ENCODE data around the gene LRIG1. TPM values are rescaled to one million over a fixed set of nuclear protein-coding genes. Genes with fewer than 3 reads are reported as not detected.

LRIG1 gene
- polyA plus RNA-seq, 3 donors: 15.3 to 105 (median 56.8) TPM

- WGBS, 3 donors: 68 to 75% (median 70%) methylated on average over 10 of the region's 10 CpGs
- H3K27ac ChIP-seq (ENCODE audit: low read depth, low read length): no peak overlapping the region
Observed at GRCh38 chr3:66456711-66457173, 44.1 kb downstream of the LRIG1 start.

DNA sequence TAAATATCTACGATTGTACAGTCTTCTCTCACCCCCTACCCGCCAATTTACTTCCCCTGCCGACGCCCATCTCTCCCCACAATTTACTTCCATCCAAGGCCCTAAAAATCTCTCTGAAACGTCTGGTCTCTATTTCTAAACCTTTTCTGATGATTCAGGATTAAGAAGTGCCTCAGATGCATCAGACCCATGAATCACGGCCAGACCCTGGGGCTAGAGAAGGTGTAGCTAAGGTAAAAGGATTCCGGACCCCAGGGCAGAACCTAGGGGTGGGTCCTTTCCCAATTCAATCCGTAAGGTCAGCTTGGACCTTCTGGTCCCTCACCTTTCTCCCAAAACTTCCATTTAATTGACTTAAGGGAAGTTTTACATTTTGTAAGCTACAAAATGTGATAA, 46.4 kb downstream of the LRIG1 start:
- 57 to 82% (median 63%) methylated on average over 8 of the region's 8 CpGs for WGBS, 3 donors
- H3K27ac ChIP-seq (ENCODE audit: low read depth, low read length): no peak overlapping the region

- no peak overlapping the region for H3K27ac ChIP-seq (ENCODE audit: low read depth, low read length)
- WGBS, 3 donors: 71 to 87% (median 81%) methylated on average over 6 of the region's 6 CpGs
Observed at GRCh38 chr3:66453651-66454463, 47.0 kb downstream of the LRIG1 start.

GRCh38 chr3:66452303-66453011, 48.4 kb downstream of the LRIG1 start:
- 28 to 55% (median 31%) methylated on average over 7 of the region's 7 CpGs for WGBS, 3 donors
- H3K27ac ChIP-seq (ENCODE audit: low read depth, low read length): no peak overlapping the region

DNA sequence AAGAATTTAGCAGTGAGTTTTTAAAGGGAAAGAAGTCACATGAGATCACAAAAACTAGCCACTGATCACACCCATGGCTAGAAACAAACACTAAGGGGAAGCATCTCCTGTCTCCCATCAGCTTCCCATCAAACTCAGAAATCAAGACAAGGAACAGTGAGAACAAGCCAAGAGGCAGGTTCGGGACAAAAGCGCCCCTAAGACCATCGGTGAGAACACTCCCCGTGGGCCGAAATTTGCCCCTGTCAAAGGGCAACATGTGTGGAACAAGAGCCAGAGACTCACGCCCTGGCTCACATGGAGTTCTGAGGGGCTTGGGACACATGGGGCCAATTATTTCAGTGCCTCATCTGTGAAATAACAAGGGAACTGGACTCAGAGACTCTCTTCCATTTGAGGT, 49.1 kb downstream of the LRIG1 start:
- 57 to 76% (median 74%) methylated on average over 6 of the region's 6 CpGs for WGBS, 3 donors
- H3K27ac ChIP-seq (ENCODE audit: low read depth, low read length): no peak overlapping the region

- WGBS, 3 donors: 11 to 30% (median 29%) methylated on average over 4 of the region's 4 CpGs
- no peak overlapping the region for H3K27ac ChIP-seq (ENCODE audit: low read depth, low read length)
Observed at GRCh38 chr3:66450390-66451022, 50.3 kb downstream of the LRIG1 start.

DNA sequence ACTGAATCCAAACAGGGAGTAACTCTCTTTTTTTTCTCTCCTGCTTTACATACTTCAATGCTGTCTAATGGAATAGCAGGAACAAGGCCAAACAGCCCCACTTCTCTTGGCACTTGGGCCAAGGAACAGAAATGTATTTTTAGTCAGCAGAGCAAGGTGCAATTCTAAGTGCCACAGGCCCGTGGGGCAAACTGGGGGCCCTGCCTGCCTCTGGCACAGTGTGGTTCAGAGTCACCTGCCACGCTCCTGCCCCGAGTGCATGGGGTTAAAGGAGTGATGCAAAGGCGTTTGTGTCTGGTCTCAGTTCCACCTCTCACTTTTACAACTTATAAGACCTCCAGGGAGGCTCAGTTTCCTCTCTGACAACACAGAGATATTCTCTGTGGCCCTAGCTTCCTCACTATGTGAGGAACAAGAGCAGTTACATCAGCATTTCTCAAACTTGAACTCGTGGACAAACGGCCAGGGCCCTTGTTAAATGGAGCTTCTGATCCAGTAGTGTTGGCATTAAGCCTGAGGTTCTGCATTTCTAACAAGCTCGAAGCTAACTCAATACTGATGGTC, 51.3 kb downstream of the LRIG1 start:
- 20 to 31% (median 31%) methylated on average over 7 of the region's 7 CpGs for WGBS, 3 donors

GRCh38 chr3:66444146-66444644, 56.6 kb downstream of the LRIG1 start:
- WGBS, 3 donors: 85 to 94% (median 89%) methylated on average over 7 of the region's 7 CpGs
- H3K27ac ChIP-seq (ENCODE audit: low read depth, low read length): no peak overlapping the region

More for the DNA sequence above, 51.3 kb downstream of the LRIG1 start:
- no peak overlapping the region for H3K27ac ChIP-seq (ENCODE audit: low read depth, low read length)

DNA sequence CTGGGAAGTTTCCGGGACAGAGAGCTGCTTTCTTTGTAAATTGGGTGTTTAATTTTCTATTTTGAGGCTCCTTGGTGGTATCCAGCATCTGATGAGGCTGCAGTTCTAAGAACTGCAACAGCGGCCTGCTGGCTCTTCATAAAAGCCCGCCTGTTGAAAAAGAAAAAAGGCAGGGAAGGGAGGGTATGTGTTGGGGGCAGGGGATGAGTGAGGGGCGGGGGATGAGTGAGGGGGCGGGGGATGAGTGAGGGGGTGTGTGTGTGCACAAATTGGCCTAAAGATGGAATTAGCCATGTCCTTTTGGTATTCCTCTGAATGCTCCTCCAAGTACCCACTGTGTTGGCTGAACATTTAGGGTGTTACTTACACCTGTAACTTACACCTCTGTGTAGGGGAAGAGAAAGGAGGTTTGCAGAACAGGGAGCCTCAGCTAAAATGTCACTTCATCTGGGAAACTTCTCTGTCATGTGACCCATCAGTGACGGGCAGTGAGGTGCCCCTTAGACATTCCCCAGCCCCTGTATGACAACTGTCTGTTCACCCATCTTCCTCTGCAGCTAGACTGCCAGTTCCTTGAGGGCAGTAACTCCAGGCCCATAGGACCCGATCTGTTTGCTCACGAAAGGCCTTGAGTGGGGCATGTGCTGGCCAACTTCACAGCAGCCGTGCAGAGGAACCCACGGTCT, 57.6 kb downstream of the LRIG1 start:
- WGBS, 3 donors: 57 to 74% (median 72%) methylated on average over 10 of the region's 10 CpGs

DNA sequence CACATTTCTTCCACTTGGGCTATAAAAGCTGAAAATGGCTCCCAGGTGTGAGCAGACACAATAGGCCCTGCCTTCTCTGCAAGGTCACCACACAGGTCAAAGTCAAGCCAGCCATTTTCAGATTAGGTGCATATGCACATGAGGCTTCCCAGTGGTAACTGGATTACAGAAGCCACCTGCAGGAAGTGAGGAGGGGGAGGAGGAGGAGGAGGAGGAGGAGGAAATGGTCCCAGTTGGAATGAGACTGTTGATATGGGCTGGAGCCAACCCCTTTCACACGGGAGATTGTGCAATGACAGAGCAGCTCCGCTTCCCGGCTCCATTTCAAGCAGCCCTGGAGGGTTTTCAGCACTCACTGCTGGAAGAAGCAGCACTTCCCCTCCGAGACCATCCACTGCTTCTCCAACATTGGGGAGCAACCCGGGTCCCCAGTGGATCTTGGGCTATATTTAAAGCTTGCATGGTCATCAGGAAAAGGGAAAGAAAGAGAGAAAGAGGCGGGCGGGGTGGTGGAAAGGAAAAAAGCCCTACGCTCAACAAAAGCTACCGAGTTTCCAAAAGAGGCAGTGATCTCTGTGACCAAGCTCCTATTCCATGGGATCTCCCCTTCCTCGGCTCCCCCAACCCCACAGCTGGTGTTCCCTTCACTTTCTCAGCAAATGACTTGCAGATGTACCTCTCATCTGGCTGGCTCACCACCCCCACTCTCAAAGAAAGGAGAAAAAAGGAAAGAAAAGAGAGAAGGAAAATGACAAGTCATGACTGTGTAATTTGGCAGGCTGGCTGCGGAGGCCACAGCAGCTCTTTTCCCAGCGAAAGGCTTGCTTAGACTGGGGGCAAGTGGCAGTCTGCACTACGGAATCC, 58.3 kb downstream of the LRIG1 start:
- no peak overlapping the region for H3K27ac ChIP-seq (ENCODE audit: low read depth, low read length)
- 20 to 32% (median 24%) methylated on average over 13 of the region's 13 CpGs for WGBS, 3 donors

More for the DNA sequence above, 57.6 kb downstream of the LRIG1 start:
- H3K27ac ChIP-seq (ENCODE audit: low read depth, low read length): no peak overlapping the region

DNA sequence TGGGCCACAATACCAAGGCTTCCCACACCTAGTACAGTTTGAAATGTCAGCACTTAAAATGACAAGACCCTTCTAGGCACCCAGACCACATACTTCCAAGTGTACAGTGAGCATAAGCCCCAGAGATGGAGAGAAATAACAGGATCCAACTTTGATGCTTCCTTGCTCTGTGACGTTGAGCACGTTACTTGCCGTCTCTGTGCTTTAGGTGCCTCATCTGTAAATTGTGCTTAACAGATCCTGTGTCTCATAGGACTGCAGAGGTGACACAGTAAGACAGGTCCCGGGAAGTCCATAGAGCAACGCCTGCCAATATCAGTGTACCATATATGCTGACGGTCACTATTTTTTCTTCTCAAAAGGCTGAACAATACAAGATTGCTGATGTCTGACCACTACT, 59.1 kb downstream of the LRIG1 start:
- WGBS, 3 donors: 86 to 94% (median 93%) methylated on average over 6 of the region's 6 CpGs
- H3K27ac ChIP-seq (ENCODE audit: low read depth, low read length): no peak overlapping the region

GRCh38 chr3:66441129-66441528, 59.7 kb downstream of the LRIG1 start:
- WGBS, 3 donors: 22 to 29% (median 25%) methylated on average over 8 of the region's 8 CpGs
- H3K27ac ChIP-seq (ENCODE audit: low read depth, low read length): no peak overlapping the region

GRCh38 chr3:66439666-66440344, 61.0 kb downstream of the LRIG1 start:
- H3K27ac ChIP-seq (ENCODE audit: low read depth, low read length): no peak overlapping the region
- WGBS, 3 donors: 51 to 71% (median 53%) methylated on average over 7 of the region's 7 CpGs

- H3K27ac ChIP-seq (ENCODE audit: low read depth, low read length): no peak overlapping the region
- WGBS, 3 donors: 80 to 95% (median 95%) methylated on average over 4 of the region's 4 CpGs
Observed at GRCh38 chr3:66438046-66438445, 62.8 kb downstream of the LRIG1 start.

GRCh38 chr3:66437341-66437929, 63.4 kb downstream of the LRIG1 start:
- H3K27ac ChIP-seq (ENCODE audit: low read depth, low read length): no peak overlapping the region
- 92 to 97% (median 94%) methylated on average over 7 of the region's 7 CpGs for WGBS, 3 donors

DNA sequence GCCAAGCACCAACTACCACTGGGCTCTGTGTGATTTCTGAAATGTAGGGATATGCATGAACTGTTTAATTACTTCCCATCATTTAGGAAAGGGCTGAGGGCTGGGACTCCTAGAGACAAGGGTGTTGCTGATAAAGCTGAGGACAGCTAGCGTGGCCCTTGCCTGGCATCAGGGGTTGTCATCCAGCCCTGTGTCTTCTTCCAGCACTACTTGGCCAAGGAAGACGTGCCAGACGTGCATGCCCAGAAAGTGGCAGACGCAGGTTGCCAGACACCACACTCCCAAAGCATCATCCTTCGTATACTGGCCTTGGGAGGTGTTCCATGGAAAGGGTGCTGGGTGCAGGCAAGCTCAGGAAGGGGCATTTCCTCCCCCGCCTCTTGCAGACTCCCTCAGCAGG, 64.8 kb downstream of the LRIG1 start:
- no peak overlapping the region for H3K27ac ChIP-seq (ENCODE audit: low read depth, low read length)
- WGBS, 3 donors: 70 to 89% (median 86%) methylated on average over 6 of the region's 6 CpGs
